SKM-1 (cell line): Measurements from ENCODE around the gene AOC2.
A peak's percentile ranks its signal among the peaks of the same experiment; 100 is the strongest.
"Not testable (repeated sequence)": the region's sequence is repeated elsewhere in the genome, so short reads cannot be mapped to it uniquely, and the experiment has no call there.

ENCODE experiments used
- DNase-seq: peaks from one replicate; lab custom pipeline; 2025; ENCODE audit not compliant: unreplicated experiment; lab: John Stamatoyannopoulos, UW

The AOC2 gene

GRCh38 chr17:42830971-42831370, 13.4 kb upstream of the AOC2 start:
- DNase-seq: no peak

- no peak for DNase-seq
Measured at GRCh38 chr17:42832213-42832933, 12.0 kb upstream of the AOC2 start.

- DNase-seq: peak; percentile 72
Measured at GRCh38 chr17:42832934-42833766, 11.2 kb upstream of the AOC2 start, which contains the start of gene PSME3. Gene PSME3, plus strand, starts transcription at chr17:42833397. Its CDS starts 235 bp downstream, at chr17:42833632.

- no peak for DNase-seq
Measured at GRCh38 chr17:42833767-42834422, 10.5 kb upstream of the AOC2 start.

GRCh38 chr17:42835732-42836131, 8.6 kb upstream of the AOC2 start:
- no peak for DNase-seq

GRCh38 chr17:42841975-42842685, 2.2 kb upstream of the AOC2 start:
- DNase-seq: no peak

- DNase-seq: no peak
Measured at GRCh38 chr17:42843358-42843934, 934 bp upstream of the AOC2 start.

- DNase-seq: no peak
Measured at GRCh38 chr17:42844761-42845555, 578 bp downstream of the AOC2 start.

GRCh38 chr17:42845556-42845917, 1.2 kb downstream of the AOC2 start:
- DNase-seq: no peak

GRCh38 chr17:42845918-42846593, 1.7 kb downstream of the AOC2 start:
- DNase-seq: no peak

GRCh38 chr17:42846594-42847280, 2.4 kb downstream of the AOC2 start:
- no peak for DNase-seq

- DNase-seq: no peak
Measured at GRCh38 chr17:42848093-42848492, 3.7 kb downstream of the AOC2 start.

GRCh38 chr17:42849031-42849430, 4.7 kb downstream of the AOC2 start:
- DNase-seq: no peak

- no peak for DNase-seq
Measured at GRCh38 chr17:42849451-42850181, 5.2 kb downstream of the AOC2 start.

GRCh38 chr17:42850954-42851353, 6.6 kb downstream of the AOC2 start, which contains the start of gene AOC3:
Gene AOC3, plus strand, starts transcription at chr17:42851199. Its CDS starts 145 bp downstream, at chr17:42851344.
- no peak for DNase-seq

- DNase-seq: not testable (repeated sequence)
Measured at GRCh38 chr17:42851371-42852240, 7.2 kb downstream of the AOC2 start.

GRCh38 chr17:42852351-42852750, 8.0 kb downstream of the AOC2 start:
- DNase-seq: no peak
